Measurements from ENCODE around the gene EHD1.

The EHD1 gene

GRCh38 chr11:64839887-64840782 is 38.3 kb downstream of the EHD1 start:
- no peaks in the 10 kb centered on the region for H3K36me3 ChIP-seq (replicated peaks; ENCODE audit: insufficient read depth, low read length)
- DNase-seq: no peak
- no peaks in the 10 kb centered on the region for H4K20me1 ChIP-seq (ENCODE audit: insufficient read depth, low read length)
- no peaks in the 10 kb centered on the region for H3K9me2 ChIP-seq (replicated peaks; ENCODE audit: insufficient read depth, low read length)
- no peak overlapping the region for H3K27ac ChIP-seq (ENCODE audit: low read length)
- no peak overlapping the region for H3K9ac ChIP-seq (ENCODE audit: low read length)
- peaks cover 20% of the 10 kb centered on the region for H3K79me2 ChIP-seq (ENCODE audit: low read length)
- H3K4me1 ChIP-seq (ENCODE audit: low read length): peaks cover 7% of the 10 kb centered on the region
- no peak overlapping the region for H2AFZ ChIP-seq (ENCODE audit: low read length)
- H3K4me3 ChIP-seq (ENCODE audit: low read length): no peak overlapping the region
- H3K9me3 ChIP-seq (replicated peaks; ENCODE audit: insufficient read depth, low read length): no peaks in the 10 kb centered on the region
- no peak overlapping the region for H3K4me2 ChIP-seq (ENCODE audit: low read depth, low read length)
- TF ChIP-seq CTCF (IDR thresholded peaks at IDR 0.05; ENCODE audit: low read length): no peak
- TF ChIP-seq EZH2 (optimal IDR thresholded peaks at IDR 0.05; ENCODE audit: low read depth, low read length): no peak
- no peak for TF ChIP-seq EZH2phosphoT487 (IDR thresholded peaks at IDR 0.05; ENCODE audit: low read length)
- no peaks in the 10 kb centered on the region for H3F3A ChIP-seq (ENCODE audit: insufficient read depth, low read length)
- H3K27me3 ChIP-seq (replicated peaks; ENCODE audit: insufficient read depth, low read length): no peaks in the 10 kb centered on the region

- TF ChIP-seq EZH2phosphoT487 (IDR thresholded peaks at IDR 0.05; ENCODE audit: low read length) (no peak), CTCF (IDR thresholded peaks at IDR 0.05; ENCODE audit: low read length) (no peak), EZH2 (optimal IDR thresholded peaks at IDR 0.05; ENCODE audit: low read depth, low read length) (no peak)
- Histone ChIP-seq H3F3A (ENCODE audit: insufficient read depth, low read length) (no peaks in the 10 kb centered on the region), H3K27ac (ENCODE audit: low read length) (no peak overlapping the region), H3K9ac (ENCODE audit: low read length) (no peak overlapping the region), H3K4me1 (ENCODE audit: low read length) (peaks cover 5% of the 10 kb centered on the region; the same call in 1 of the 2 replicates), H3K27me3 (replicated peaks; ENCODE audit: insufficient read depth, low read length) (no peaks in the 10 kb centered on the region), H3K36me3 (replicated peaks; ENCODE audit: insufficient read depth, low read length) (no peaks in the 10 kb centered on the region), H3K4me3 (ENCODE audit: low read length) (no peak overlapping the region), H2AFZ (ENCODE audit: low read length) (no peak overlapping the region), H3K9me2 (replicated peaks; ENCODE audit: insufficient read depth, low read length) (no peaks in the 10 kb centered on the region), H3K4me2 (ENCODE audit: low read depth, low read length) (no peak overlapping the region), H3K9me3 (replicated peaks; ENCODE audit: insufficient read depth, low read length) (no peaks in the 10 kb centered on the region), H4K20me1 (ENCODE audit: insufficient read depth, low read length) (no peaks in the 10 kb centered on the region), H3K79me2 (ENCODE audit: low read length) (peaks cover 20% of the 10 kb centered on the region)
- DNase-seq: no peak
Measured at GRCh38 chr11:64839335-64839734, 39.1 kb downstream of the EHD1 start.

- Histone ChIP-seq H3K9me2 (replicated peaks; ENCODE audit: insufficient read depth, low read length) (no peaks in the 10 kb centered on the region), H3F3A (ENCODE audit: insufficient read depth, low read length) (no peaks in the 10 kb centered on the region), H3K79me2 (ENCODE audit: low read length) (peaks cover 17% of the 10 kb centered on the region), H3K4me1 (ENCODE audit: low read length) (peaks cover 3% of the 10 kb centered on the region; the same call in 1 of the 2 replicates), H3K36me3 (replicated peaks; ENCODE audit: insufficient read depth, low read length) (no peaks in the 10 kb centered on the region), H3K4me2 (ENCODE audit: low read depth, low read length) (no peak overlapping the region), H3K9me3 (replicated peaks; ENCODE audit: insufficient read depth, low read length) (no peaks in the 10 kb centered on the region), H4K20me1 (ENCODE audit: insufficient read depth, low read length) (no peaks in the 10 kb centered on the region), H3K4me3 (ENCODE audit: low read length) (no peak overlapping the region), H3K27ac (ENCODE audit: low read length) (no peak overlapping the region), H3K9ac (ENCODE audit: low read length) (no peak overlapping the region), H3K27me3 (replicated peaks; ENCODE audit: insufficient read depth, low read length) (no peaks in the 10 kb centered on the region), H2AFZ (ENCODE audit: low read length) (no peak overlapping the region)
- TF ChIP-seq EZH2 (optimal IDR thresholded peaks at IDR 0.05; ENCODE audit: low read depth, low read length) (no peak), EZH2phosphoT487 (IDR thresholded peaks at IDR 0.05; ENCODE audit: low read length) (no peak), CTCF (IDR thresholded peaks at IDR 0.05; ENCODE audit: low read length) (no peak)
- DNase-seq: no peak
Measured at GRCh38 chr11:64838600-64839334, 39.7 kb downstream of the EHD1 start.

All from MM.1S (cell line).